Activated CD4-positive, alpha-beta T cell treated with anti-CD3 and anti-CD28 coated beads for 4 hours (primary cell): ENCODE measurements around the gene GGN.
"Not testable (repeated sequence)": the region's sequence is repeated elsewhere in the genome, so short reads cannot be mapped to it uniquely, and the experiment has no call there.

Source experiments
- DNase-seq, 2 donors: peaks; one replicate each; pipeline ENCODE4 v3.0.0-alpha.2; 2020

Gene GGN

GRCh38 chr19:38386300-38386970 lies 1.4 kb downstream of the GGN start:
- DNase-seq = no peak

- no peak for DNase-seq
Measured at GRCh38 chr19:38385804-38386257, 2.0 kb downstream of the GGN start.

- DNase-seq = no peak
Measured at GRCh38 chr19:38385057-38385803, 2.6 kb downstream of the GGN start.

- no peak for DNase-seq
Measured at GRCh38 chr19:38384209-38385027, 3.4 kb downstream of the GGN start.

- DNase-seq = no peak
Measured at GRCh38 chr19:38383743-38384142, 4.1 kb downstream of the GGN start.

GRCh38 chr19:38383184-38383583 lies 4.7 kb downstream of the GGN start:
- no peak for DNase-seq

GRCh38 chr19:38381138-38381537 lies 6.7 kb downstream of the GGN start:
- DNase-seq = no peak

- no peak for DNase-seq
Measured at GRCh38 chr19:38378866-38379265, 9.0 kb downstream of the GGN start.

- no peak for DNase-seq
Measured at GRCh38 chr19:38377052-38377451, 10.8 kb downstream of the GGN start.

GRCh38 chr19:38376576-38376975 lies 11.3 kb downstream of the GGN start:
- DNase-seq = no peak

GRCh38 chr19:38375748-38376147 lies 12.1 kb downstream of the GGN start:
- no peak for DNase-seq

GRCh38 chr19:38375098-38375493 lies 12.7 kb downstream of the GGN start:
- no peak for DNase-seq

GRCh38 chr19:38374332-38375097 lies 13.3 kb downstream of the GGN start, which contains the start of gene PSMD8:
Gene PSMD8, plus strand, starts transcription at chr19:38374571. Its CDS starts 31 bp downstream, at chr19:38374602.
- DNase-seq = peak; percentile 97 to 98

- no peak for DNase-seq
Measured at GRCh38 chr19:38373907-38374331, 13.9 kb downstream of the GGN start.

- no peak for DNase-seq
Measured at GRCh38 chr19:38371081-38371480, 16.8 kb downstream of the GGN start.

- DNase-seq = no peak
Measured at GRCh38 chr19:38370299-38370698, 17.5 kb downstream of the GGN start.

- DNase-seq = no peak
Measured at GRCh38 chr19:38369584-38369983, 18.2 kb downstream of the GGN start.

- no peak for DNase-seq
Measured at GRCh38 chr19:38367041-38367440, 20.8 kb downstream of the GGN start.

GRCh38 chr19:38362946-38363688 lies 24.7 kb downstream of the GGN start:
- DNase-seq = not testable (repeated sequence)

- DNase-seq = peak; percentile 64 to 67
Measured at GRCh38 chr19:38362076-38362945, 25.5 kb downstream of the GGN start.

- peak; percentile 54 to 63 for DNase-seq
Measured at GRCh38 chr19:38361633-38362075, 26.2 kb downstream of the GGN start.
